Activated T-helper 2 cell treated with anti-CD3 and anti-CD28 coated beads, Interferon-gamma antibody, Interleukin-2, Interleukin-4, amounts not matched to agents 10 μg/mL and 5 μg/mL and 100 μg/mL, durations not matched to agents 14 hours and 24 hours and 36 hours (primary cell): ENCODE measurements around the gene IPO9. TPM values are rescaled to one million over a fixed set of nuclear protein-coding genes. Genes with fewer than 3 reads are reported as not detected.
"Not testable (repeated sequence)": the region's sequence is repeated elsewhere in the genome, so short reads cannot be mapped to it uniquely, and the experiment has no call there.

Source experiments
- DNase-seq: peaks from one replicate; pipeline ENCODE4 v3.0.0; 2021; ENCODE audit warnings: low spot score
- H3K27ac Mint-ChIP-seq: one replicate; pipeline ENCODE4 v1.8.0; 2021; ENCODE audit warnings: mixed read lengths
- H3K27me3 Mint-ChIP-seq: one replicate; pipeline ENCODE4 v1.8.0; 2021; ENCODE audit warnings: low read depth, mixed read lengths
- H3K36me3 Mint-ChIP-seq: one replicate; pipeline ENCODE4 v1.8.0; 2021; ENCODE audit warnings: low read depth, mixed read lengths
- H3K4me1 Mint-ChIP-seq: one replicate; pipeline ENCODE4 v1.8.0; 2021; ENCODE audit warnings: low read depth, mixed read lengths
- H3K4me3 Mint-ChIP-seq: one replicate; pipeline ENCODE4 v1.8.0; 2021; ENCODE audit warnings: low read depth, mild to moderate bottlenecking, moderate library complexity, mixed read lengths
- H3K9me3 Mint-ChIP-seq: one replicate; pipeline ENCODE4 v1.8.0; 2021; ENCODE audit warnings: mixed read lengths
- intact Hi-C: fragments of 100-400 bp; cut with micrococcal nuclease; formaldehyde crosslinking; loops from one replicate; pipeline ENCODE4 v1.15.1; 2023
- total RNA-seq: library from RNA; stranded (reverse); gene quantifications from 2 replicates; pipeline ENCODE4 v1.2.3, GENCODE V29; 2022

IPO9 gene
- total RNA-seq, 1 donor from 2014 or later: 64.7 TPM

GRCh38 chr1:201898240-201898894 is 69.4 kb downstream of the IPO9 start:
- H3K36me3 Mint-ChIP-seq: no peaks in the 10 kb centered on the region
- DNase-seq: no peak
- intact Hi-C loops: loop anchor here (5.0 kb wide), 1 partner anchor 44 kb away; no protein-coding TSS in a partner anchor
- peaks cover 7% of the 10 kb centered on the region for H3K4me1 Mint-ChIP-seq
- H3K27ac Mint-ChIP-seq: no peak overlapping the region
- H3K9me3 Mint-ChIP-seq: no peaks in the 10 kb centered on the region
- H3K4me3 Mint-ChIP-seq: no peak overlapping the region
- H3K27me3 Mint-ChIP-seq: peaks cover 4% of the 10 kb centered on the region

DNA sequence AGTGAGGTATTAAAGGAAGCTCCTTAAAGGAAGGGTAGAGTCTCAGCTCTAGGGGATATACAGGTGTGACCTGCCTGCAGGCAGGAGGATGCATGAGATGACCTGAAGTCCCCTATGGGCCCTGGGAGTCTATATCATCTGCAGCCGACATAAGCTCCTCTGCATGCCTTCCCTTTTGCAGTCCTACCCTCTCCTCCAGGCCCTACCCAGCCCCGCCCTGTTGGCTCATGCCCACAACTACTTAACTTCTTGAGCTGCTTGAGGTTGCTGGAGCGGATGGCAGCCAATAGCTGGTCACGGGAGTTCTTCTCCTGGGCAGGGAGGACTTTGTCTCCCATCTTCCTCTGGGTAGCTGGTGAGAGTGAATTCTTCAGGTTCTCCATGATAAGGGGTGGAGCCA is 70.0 kb downstream of the IPO9 start:
- peaks cover 7% of the 10 kb centered on the region for H3K4me1 Mint-ChIP-seq
- H3K9me3 Mint-ChIP-seq: no peaks in the 10 kb centered on the region
- H3K4me3 Mint-ChIP-seq: no peak overlapping the region
- intact Hi-C loops: loop anchor here (5.0 kb wide), 1 partner anchor 43 kb away; no protein-coding TSS in a partner anchor
- DNase-seq: no peak
- no peak overlapping the region for H3K27ac Mint-ChIP-seq
- no peaks in the 10 kb centered on the region for H3K36me3 Mint-ChIP-seq
- H3K27me3 Mint-ChIP-seq: peaks cover 3% of the 10 kb centered on the region

GRCh38 chr1:201899683-201900429 is 70.9 kb downstream of the IPO9 start:
- Mint-ChIP-seq H3K4me3 (no peak overlapping the region), H3K27ac (no peak overlapping the region), H3K27me3 (peaks cover 2% of the 10 kb centered on the region), H3K36me3 (no peaks in the 10 kb centered on the region), H3K4me1 (peaks cover 7% of the 10 kb centered on the region), H3K9me3 (no peaks in the 10 kb centered on the region)
- intact Hi-C loops: loop anchor here (5.0 kb wide), 1 partner anchor 42 kb away; no protein-coding TSS in a partner anchor
- no peak for DNase-seq

DNA sequence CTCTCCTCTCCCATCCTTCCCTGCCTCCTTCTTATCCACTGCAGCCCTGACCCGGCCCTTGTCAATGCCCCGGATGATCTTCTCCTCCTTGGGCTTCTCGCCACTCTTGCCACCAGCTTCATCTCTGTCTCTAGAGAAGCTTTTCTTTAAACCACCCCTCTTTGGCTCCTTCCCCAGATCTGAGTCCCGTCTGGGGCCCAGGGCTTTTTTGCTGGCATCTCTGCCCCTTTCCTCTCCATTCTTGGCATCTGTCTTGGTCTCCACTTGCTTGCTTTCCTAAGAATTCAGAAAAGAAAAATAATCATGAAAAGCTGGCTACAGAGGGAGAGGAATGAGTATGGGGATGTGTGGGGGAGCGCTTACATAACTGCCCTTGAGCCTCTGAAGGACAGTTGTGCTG is 71.5 kb downstream of the IPO9 start:
- H3K36me3 Mint-ChIP-seq: no peaks in the 10 kb centered on the region
- no peak for DNase-seq
- H3K4me3 Mint-ChIP-seq: no peak overlapping the region
- no peak overlapping the region for H3K27ac Mint-ChIP-seq
- intact Hi-C loops: no loop called here
- peaks cover 11% of the 10 kb centered on the region for H3K4me1 Mint-ChIP-seq
- peaks cover 2% of the 10 kb centered on the region for H3K27me3 Mint-ChIP-seq
- no peaks in the 10 kb centered on the region for H3K9me3 Mint-ChIP-seq

GRCh38 chr1:201901036-201901435 is 72.1 kb downstream of the IPO9 start:
- H3K27ac Mint-ChIP-seq, H3K36me3 Mint-ChIP-seq, H3K27me3 Mint-ChIP-seq: not testable (repeated sequence)

DNA sequence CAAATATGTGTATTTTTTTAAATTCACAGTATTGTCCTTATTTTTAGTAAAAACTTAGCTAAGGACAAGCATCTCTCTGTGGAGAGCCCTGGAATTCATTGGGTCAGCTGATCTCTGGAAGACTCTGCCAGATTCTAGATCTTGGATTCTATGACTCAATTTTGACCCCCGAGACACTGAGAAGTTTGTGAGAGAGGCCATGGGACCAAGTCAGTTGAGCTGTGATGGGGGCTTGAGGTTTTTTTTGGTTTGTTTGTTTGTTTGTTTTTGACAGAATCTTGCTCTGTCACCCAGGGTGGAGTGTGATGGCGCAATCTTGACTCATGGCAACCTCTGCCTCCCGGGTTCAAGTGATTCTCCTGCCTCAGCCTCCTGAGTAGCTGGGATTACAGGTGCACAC is 73.2 kb downstream of the IPO9 start:
- intact Hi-C loops: no loop called here
- H3K27me3 Mint-ChIP-seq: peaks cover 2% of the 10 kb centered on the region

More at GRCh38 chr1:201901036-201901435, 72.1 kb downstream of the IPO9 start:
- intact Hi-C loops, H3K9me3 Mint-ChIP-seq, H3K4me3 Mint-ChIP-seq, DNase-seq: not testable (repeated sequence)
- H3K4me1 Mint-ChIP-seq: peaks cover 10% of the 10 kb centered on the region

DNA sequence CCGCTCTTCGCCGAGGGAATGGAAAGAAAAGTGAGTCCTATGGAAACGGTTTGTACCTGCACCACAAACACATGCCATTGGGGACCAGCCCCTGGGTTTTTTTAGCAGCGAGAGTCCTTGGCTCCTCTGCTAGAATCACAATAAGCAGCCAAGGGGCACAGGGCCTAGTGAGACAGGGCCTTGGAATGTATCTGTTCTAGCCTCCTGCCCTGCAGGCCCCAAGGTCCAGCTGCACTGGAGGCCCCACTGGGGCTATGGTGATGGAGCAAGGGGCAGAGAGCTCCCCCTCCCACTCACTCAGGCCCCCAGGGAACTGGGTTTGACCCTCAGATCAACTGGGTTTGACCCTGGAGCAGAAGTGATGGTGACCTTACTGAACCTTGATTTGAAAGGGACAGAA is 74.2 kb downstream of the IPO9 start:
- H3K27ac Mint-ChIP-seq: no peak overlapping the region
- DNase-seq: no peak
- peaks cover 2% of the 10 kb centered on the region for H3K27me3 Mint-ChIP-seq
- peaks cover 6% of the 10 kb centered on the region for H3K4me1 Mint-ChIP-seq
- no peaks in the 10 kb centered on the region for H3K9me3 Mint-ChIP-seq
- no peak overlapping the region for H3K4me3 Mint-ChIP-seq
- intact Hi-C loops: no loop called here
- no peaks in the 10 kb centered on the region for H3K36me3 Mint-ChIP-seq

More for the DNA sequence above, 73.2 kb downstream of the IPO9 start:
- DNase-seq: no peak
- no peaks in the 10 kb centered on the region for H3K36me3 Mint-ChIP-seq
- H3K9me3 Mint-ChIP-seq: no peaks in the 10 kb centered on the region
- peaks cover 6% of the 10 kb centered on the region for H3K4me1 Mint-ChIP-seq
- no peak overlapping the region for H3K4me3 Mint-ChIP-seq
- H3K27ac Mint-ChIP-seq: no peak overlapping the region

DNA sequence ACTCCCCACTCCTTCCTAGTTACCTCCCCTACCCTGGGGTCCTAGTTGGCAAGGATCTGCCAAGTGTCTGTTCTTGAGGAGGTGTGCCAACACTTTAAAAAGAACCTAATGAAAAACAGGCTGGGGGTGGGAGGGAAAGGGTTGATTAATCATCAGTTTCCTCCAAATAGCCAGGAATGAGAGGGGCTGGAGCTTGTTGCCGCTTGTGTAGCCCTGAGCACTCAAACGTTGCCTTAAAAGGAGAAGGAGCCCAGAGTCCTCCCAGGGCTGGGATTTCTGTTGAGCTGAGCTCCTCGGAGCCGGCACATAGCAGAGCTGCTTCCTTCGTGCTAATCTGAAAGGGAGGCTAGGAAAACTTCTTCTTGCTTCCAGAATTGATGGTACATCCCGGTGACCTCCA is 75.6 kb downstream of the IPO9 start:
- H3K36me3 Mint-ChIP-seq: no peaks in the 10 kb centered on the region

GRCh38 chr1:201905234-201905890 is 76.4 kb downstream of the IPO9 start:
- no peak overlapping the region for H3K4me3 Mint-ChIP-seq
- intact Hi-C loops: no loop called here
- peaks cover 6% of the 10 kb centered on the region for H3K4me1 Mint-ChIP-seq
- no peak overlapping the region for H3K27ac Mint-ChIP-seq
- H3K27me3 Mint-ChIP-seq: no peaks in the 10 kb centered on the region
- no peak for DNase-seq
- no peaks in the 10 kb centered on the region for H3K36me3 Mint-ChIP-seq
- H3K9me3 Mint-ChIP-seq: no peaks in the 10 kb centered on the region

More for the DNA sequence above, 75.6 kb downstream of the IPO9 start:
- Mint-ChIP-seq H3K9me3 (no peaks in the 10 kb centered on the region), H3K27ac (no peak overlapping the region), H3K4me3 (no peak overlapping the region), H3K27me3 (peaks cover 2% of the 10 kb centered on the region), H3K4me1 (peaks cover 6% of the 10 kb centered on the region)
- no peak for DNase-seq
- intact Hi-C loops: no loop called here

- H3K9me3 Mint-ChIP-seq: no peaks in the 10 kb centered on the region
- H3K27ac Mint-ChIP-seq: no peak overlapping the region
- DNase-seq: no peak
- intact Hi-C loops: no loop called here
- H3K4me1 Mint-ChIP-seq: peaks cover 6% of the 10 kb centered on the region
- no peaks in the 10 kb centered on the region for H3K27me3 Mint-ChIP-seq
- no peaks in the 10 kb centered on the region for H3K36me3 Mint-ChIP-seq
- no peak overlapping the region for H3K4me3 Mint-ChIP-seq
Observed at GRCh38 chr1:201906336-201906735, 77.4 kb downstream of the IPO9 start.

DNA sequence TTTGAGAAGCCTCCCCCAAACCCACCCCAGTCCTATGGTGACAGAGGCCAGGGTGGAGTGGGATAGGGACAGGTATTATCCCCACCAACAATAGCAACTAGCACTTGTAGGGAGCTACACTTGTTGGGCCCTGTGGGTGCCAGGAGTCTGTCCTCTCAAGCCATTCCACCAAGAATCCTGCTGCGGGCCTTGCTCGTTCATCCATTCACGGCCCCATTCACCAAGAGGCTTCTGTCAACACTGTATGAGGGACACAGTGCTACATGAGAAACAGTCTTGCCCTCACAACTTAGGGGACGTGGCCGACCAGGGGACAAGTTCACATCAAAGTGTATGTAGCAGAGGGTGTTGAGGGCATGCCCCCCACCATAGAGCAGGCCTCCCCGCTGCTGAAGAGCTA is 78.7 kb downstream of the IPO9 start:
- no peak overlapping the region for H3K27ac Mint-ChIP-seq
- H3K27me3 Mint-ChIP-seq: no peaks in the 10 kb centered on the region
- H3K9me3 Mint-ChIP-seq: no peaks in the 10 kb centered on the region
- DNase-seq: no peak
- intact Hi-C loops: no loop called here
- H3K36me3 Mint-ChIP-seq: no peaks in the 10 kb centered on the region
- H3K4me1 Mint-ChIP-seq: peaks cover 6% of the 10 kb centered on the region
- H3K4me3 Mint-ChIP-seq: no peak overlapping the region

GRCh38 chr1:201911826-201912571 is 83.0 kb downstream of the IPO9 start:
- H3K36me3 Mint-ChIP-seq: no peaks in the 10 kb centered on the region
- no peak for DNase-seq
- no peaks in the 10 kb centered on the region for H3K4me1 Mint-ChIP-seq
- H3K4me3 Mint-ChIP-seq: no peak overlapping the region
- H3K9me3 Mint-ChIP-seq: no peaks in the 10 kb centered on the region
- no peak overlapping the region for H3K27ac Mint-ChIP-seq
- intact Hi-C loops: no loop called here
- H3K27me3 Mint-ChIP-seq: no peaks in the 10 kb centered on the region
